GM03348 (cell line): ENCODE results near the gene FBN1.

ENCODE experiments used
- DNase-seq: peaks from one replicate; pipeline ENCODE4 v3.0.0; 2012; ENCODE audit warnings: low spot score

Gene FBN1

DNA sequence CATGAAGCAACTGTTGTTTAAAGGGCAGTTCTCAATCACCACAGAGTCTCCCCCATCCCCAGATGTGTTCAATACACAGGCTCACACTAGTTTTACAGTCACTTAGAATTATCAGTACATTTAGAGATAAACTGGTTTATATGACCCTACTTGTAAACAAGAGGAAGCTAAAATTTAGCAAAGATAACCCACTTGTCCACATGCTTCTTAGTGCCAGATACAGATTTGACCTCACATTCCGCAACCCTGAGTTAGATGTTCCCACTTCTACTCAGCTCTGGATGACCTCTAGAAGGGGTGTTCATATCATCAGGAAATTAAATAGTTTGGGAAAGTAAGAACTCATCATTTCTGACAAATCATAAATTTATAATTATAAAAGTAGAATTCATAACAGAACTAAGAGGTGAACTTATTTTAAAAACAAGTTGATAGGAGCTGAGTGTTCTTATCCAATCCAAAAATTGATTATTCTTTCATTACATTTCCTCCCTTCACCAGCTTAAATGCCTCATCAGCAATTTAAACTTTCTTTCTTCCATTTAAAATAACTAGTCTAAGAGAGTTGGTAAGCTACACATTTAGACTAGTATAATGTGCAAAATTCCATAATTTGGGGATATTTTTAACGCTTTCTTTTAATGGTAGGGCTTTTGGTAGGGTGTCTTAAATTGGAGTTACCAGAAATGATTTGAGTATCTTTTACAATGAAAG, 131.2 kb downstream of the FBN1 start:
- no peak for DNase-seq

DNA sequence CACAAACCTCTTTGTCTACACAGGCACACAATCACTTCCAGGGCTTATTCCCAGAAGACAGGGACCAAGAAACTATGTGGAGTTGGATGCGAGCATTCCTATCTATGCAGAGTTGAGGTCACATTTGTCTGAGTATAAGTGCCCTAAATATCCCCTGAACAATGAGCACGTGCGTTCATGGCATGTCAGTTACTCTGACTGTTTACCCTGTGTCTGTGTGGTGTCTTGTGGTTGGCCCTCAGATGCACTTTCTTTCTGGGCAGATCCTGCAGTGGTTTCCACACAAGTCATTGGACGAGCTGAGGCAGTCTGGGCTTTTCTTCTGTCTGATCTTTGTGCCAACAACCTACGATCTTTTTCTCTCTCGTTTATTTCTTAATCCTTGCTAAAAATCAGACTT, 134.5 kb downstream of the FBN1 start:
- peak; percentile 25 for DNase-seq

DNA sequence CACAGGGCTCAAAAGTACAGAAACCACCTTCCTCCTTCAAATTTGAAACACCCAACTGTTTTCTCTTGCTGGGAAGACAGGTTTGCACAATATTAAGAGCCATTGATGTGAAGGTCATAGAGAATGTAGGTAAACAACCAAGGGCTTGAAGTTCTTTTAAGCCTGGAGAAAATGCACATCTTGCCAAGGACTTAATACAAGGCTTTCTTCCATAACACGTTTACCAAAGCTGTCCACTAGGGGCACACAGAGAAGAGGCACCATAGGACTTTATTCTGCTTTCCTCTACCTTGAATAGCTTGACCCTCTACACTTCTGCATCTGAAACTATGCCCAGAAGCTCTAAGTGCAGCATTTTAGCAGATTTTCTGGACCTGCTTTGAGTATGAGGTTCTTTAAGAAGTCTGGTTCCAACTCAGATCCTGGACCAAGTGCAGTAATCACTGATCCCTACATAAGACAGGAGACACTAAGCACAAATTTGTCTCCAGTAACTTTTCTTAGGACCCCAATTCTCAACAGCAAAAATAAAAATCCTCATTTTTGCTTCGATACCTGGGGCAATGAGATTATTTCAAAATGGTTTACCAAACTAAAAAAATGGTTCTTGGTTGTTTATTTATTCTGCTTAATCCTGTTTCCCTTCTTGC, 138.0 kb downstream of the FBN1 start:
- DNase-seq = peak; percentile 31

- DNase-seq = no peak
These were observed 140.4 kb downstream of the FBN1 start for GRCh38 chr15:48505067-48505466.

GRCh38 chr15:48501208-48501607, 144.3 kb downstream of the FBN1 start:
- DNase-seq = no peak

DNA sequence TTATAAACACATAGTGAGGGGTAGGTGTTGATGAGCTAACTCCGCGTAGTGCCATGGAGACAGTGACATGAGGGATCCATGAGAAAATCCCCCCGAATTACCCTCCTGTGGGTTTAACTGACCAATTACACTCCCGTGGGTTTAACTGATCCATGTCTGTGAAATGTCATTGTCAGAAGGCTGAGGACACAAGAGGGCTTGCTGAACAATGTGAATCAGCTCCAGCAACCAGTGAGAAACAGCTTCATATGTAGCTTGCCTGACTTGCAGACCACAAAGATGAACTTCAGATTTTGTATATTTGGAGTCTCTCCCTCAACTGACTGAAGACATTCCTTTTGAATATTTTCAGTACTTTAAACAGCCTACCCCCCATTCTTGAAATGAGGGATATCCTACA, 144.9 kb downstream of the FBN1 start:
- DNase-seq = peak; percentile 25

DNA sequence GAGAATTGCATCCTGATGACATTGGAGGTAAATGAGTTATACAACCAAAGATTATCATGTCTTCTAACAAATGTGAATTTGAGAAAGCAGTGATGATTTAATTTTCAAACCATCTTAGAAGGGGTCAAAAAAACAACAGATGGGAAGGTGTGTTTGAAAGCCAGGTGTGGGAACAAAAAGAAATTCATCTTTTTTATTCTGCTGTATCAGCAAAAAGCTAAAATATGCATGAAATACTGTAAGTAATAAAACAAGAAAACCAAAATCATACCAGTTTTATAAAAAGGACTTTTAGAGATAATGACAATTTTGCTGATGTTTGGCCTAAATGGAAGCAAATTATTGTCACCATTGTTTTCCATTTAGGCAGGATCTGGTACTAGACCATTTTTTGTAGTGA, 145.5 kb downstream of the FBN1 start:
- no peak for DNase-seq

DNA sequence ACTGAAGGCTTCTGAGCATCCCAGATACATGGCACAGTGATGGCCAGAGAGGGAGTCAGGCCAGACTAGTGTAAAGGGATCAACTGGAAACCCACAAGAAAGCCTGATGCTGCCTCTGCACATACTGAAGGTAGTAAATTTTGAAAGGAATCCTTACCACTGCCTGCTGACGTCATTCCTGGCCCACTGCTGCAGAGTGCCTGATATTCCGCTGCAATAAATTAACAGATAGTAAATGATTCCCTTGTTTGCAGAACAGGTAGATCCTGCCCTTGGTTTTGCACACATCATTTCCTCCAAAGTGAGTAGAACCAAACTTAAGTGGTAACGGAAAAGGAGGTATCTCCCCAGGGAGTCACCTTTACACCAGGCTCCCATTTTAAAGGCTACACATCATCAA, 146.7 kb downstream of the FBN1 start:
- DNase-seq = no peak

DNA sequence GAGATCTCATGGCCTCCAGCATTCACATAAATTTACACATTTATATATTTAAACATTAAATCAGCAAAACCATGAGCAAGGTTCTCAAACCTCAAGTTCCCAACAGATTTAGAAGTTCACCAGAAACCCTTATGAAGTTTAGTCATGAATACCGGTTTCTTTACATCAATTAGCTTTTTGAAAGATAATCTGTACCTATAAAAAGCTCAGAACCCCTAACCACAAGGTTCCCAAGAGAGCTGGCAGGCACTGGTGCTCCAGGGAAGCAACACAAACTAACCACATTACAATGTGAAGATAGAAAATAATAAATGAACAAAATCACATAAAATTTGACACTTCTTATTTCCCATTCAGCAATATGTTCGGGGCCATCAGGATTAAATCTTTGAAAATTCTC, 150.9 kb downstream of the FBN1 start:
- DNase-seq = no peak

- no peak for DNase-seq
These were observed 151.7 kb downstream of the FBN1 start for GRCh38 chr15:48493763-48494225.

GRCh38 chr15:48493084-48493762, 152.3 kb downstream of the FBN1 start:
- DNase-seq = peak; percentile 82

DNA sequence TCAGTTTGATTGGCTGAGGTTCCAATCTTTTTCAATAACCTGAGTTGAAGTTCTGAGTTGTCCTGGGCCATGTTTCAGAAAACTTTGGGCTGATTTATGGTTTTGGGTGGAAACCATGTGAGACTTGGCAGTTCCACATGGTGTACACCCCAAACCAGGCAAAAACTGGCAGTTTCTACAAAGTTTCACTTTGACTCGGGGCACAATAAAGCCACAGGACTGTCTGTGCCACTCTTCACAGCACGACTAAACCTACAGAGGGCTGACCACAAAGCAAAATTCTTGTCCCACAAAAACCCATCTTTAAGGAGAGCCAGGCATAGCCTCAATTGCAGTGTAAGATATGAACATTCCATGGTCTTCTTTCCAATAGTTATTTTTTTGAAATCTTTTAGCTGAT, 159.3 kb downstream of the FBN1 start:
- DNase-seq = peak; percentile 28

DNA sequence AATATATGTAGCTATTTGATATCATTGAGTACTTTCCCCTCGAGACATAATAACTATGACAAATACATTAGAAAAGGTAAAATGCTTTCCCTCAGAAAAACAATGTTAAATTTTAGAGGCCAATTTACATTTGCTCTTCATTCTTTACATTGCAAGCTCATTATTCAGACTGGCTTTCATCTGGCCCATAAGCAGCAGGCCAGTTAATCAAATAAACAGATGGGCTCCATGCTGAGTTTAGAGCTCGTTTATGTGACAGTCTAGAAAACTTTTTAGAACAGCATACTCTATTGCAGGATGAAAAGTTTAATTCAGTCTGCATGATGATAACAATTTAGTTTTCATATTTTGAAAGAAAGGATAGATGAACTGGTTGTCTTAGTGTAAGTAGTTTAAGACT, 163.7 kb downstream of the FBN1 start:
- DNase-seq = no peak

- DNase-seq = no peak
These were observed 165.8 kb downstream of the FBN1 start for GRCh38 chr15:48479751-48480150.

DNA sequence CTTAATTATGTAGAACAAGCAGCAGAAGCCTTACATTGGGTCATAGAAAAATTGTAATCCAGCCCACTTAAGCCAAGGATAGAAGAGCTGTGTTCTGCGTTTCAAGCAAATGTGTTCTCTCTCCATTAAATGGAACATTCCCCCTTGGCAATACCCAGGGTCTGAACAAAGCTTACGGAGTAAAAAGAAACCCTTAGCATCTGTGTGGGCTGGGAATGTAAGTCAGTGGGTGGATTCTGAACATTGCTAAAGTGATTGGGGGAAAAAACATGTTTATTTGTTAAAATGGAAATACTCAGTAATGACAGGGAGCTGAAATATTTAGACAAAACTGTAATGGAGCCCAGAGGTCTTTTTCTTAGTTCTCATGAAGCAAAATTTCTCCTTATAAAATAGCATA, 166.9 kb downstream of the FBN1 start:
- peak; percentile 15 for DNase-seq

GRCh38 chr15:48477795-48478360, 167.6 kb downstream of the FBN1 start:
- DNase-seq = no peak

DNA sequence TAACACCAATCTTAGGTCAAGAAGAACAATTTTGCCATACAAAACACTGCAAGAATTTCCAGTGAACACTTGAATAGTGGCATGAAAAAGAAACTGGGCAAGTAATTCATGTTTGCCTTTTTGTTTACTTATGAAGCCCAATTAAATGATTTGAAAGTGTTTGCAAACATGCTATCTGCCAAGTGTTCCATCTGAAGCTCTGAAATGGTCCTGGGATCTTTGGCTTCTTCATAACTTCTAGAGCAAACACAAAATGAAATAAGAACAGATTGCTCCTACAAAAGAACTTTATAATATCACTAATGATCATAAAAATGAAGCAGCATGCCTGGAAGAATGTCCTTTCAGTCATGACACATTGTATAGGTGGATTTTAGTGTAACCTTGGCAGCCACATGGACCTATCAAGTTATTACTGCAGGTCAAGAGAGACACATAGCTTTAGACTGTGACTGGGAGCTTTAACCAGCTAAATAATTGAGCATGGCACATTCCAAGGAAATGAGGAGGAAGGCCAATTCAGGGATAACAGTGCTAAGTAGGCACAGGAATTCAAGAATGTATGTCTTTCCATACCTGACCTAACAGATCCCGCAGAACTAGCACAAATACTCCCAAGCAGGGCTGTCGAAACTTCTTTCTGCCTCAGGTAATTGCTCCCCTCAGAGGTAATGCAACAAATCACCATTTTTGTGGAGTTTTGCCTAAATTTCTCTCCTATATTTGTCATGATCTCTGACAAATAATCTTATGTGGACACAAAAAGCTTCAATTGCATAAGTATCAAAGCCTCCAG, 169.7 kb downstream of the FBN1 start:
- no peak for DNase-seq

DNA sequence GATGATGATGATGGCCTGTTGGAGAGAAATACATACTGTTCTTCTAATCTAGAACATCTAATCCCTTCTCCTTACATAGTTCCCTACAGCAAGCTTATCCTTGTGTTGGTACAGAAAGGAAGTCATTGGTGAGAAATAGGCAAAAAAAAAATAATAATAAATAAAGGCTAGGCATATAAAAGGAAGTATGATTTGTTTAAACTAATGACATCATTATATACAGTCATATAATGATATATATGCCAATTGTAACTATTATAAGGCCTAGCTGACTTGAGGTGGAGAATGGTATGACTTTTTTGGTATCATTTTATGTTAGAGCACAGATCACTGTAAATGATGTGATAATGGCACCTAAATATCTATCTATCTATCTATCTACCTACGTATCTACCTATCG, 171.8 kb downstream of the FBN1 start:
- no peak for DNase-seq

DNA sequence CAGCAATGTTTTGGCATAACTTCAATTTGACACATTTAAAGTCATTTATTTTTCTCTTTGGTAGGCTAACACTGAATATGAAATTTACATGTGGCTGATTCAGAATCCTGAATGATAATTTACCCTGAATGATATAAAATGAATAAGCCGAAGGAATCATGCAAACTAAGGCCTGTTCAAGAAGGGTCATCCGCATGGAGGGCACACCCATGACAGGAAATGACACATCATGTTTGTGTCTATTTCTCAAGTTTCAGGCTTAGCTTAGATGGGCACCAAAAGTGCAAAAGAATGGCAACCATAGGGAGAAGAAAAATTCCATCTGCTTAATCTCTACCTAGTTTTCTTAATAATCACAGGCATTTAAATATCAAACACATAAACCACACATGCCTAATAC, 172.8 kb downstream of the FBN1 start:
- DNase-seq = peak; percentile 51

DNA sequence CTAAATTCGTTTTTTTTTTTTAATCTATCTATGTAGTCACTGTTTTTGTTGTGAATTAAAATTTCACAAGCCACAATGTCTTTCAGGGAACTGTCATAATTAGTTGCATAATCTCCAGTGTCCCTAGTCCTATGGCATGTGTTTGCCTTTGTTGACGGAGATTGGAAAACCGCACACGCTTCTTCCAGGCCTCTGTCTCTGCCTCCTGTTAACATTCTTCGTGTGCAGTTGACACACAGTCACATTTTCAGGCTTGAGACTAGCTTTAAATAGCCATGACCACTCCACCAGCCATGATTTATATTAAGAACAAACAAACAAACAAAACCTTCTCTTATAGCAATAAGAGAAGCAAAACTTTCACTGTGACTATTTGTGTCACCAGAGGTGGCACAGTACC, 174.4 kb downstream of the FBN1 start:
- no peak for DNase-seq

GRCh38 chr15:48470096-48470495, 175.4 kb downstream of the FBN1 start:
- no peak for DNase-seq

DNA sequence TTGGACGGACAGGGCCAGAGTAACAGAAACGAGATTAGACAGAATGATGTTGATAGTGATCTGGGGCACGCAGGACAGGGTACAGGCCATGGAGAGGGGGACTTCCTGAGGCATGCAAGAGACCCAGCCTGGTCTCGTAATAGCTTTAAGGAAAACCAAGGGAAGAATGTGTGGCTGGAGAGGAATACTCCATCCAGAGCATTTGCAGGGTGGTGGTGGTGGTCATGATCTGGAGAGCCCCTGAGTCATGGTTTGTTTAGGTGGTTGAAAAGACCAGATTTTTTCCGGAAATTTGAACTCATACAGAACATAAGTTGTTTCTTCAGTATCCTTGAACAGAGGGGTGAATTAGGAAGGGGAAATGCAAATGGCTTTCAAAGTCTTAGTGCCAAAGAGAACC, 175.8 kb downstream of the FBN1 start:
- no peak for DNase-seq
